Measurements from ENCODE around the gene PKDCC.

The PKDCC gene

DNA sequence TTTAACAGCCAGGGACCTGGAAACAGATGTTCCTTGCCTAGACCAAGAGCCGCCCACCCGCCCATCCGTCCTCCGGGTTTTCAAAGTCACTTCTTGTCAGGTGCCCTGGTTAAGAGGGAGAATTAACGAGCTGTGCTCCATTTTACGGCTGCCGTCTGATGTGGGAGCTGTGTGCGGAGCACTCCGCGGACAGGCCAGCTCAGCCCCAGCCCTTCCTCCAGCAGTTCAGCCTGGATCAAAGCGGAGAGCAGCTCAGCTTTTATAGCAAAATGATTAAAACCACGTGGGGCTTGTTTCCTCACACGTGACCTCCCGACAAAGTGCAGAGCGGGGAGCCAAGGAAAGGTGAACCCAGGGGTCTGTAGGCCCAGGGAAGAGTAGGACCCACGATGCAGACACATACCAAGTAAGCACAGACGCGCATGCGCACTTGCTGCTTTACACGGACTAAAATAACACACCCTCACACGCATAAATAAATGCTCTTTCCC lies 46.1 kb upstream of the PKDCC start:
- Histone ChIP-seq H3K79me1 (ENCODE audit: low read length) (peaks cover 3% of the 10 kb centered on the region), H2BK120ac (ENCODE audit: insufficient read depth, low read length, poor library complexity) (no peak overlapping the region), H4K8ac (ENCODE audit: low read depth, low read length) (no peak overlapping the region), H3K9me3 (ENCODE audit: insufficient read depth, low read depth, low read length) (peaks cover 2% of the 10 kb centered on the region), H3K4me3 (ENCODE audit: low read depth, low read length) (no peak overlapping the region), H3K14ac (ENCODE audit: low read length) (no peak overlapping the region), H3K27ac (ENCODE audit: low read depth, low read length) (no peak overlapping the region), H2BK12ac (ENCODE audit: low read length) (no peak overlapping the region), H3K4me2 (ENCODE audit: low read length) (no peak overlapping the region), H2BK5ac (ENCODE audit: low read depth, low read length, poor library complexity) (no peak overlapping the region), H3K4ac (ENCODE audit: low read depth, low read length) (no peak overlapping the region), H3K18ac (ENCODE audit: low read length) (no peak overlapping the region), H4K12ac (ENCODE audit: low read depth, low read length) (no peak overlapping the region), H2AFZ (ENCODE audit: insufficient read depth, low read length, poor library complexity) (no peak overlapping the region), H2AK5ac (ENCODE audit: low read length) (no peak overlapping the region), H3K36me3 (ENCODE audit: control insufficient read depth in 1 of 2, insufficient read depth in 2 of 2, low read length in 2 of 2) (peaks cover 0 to 2% of the 10 kb centered on the region in 2 experiments), H4K91ac (ENCODE audit: low read depth, low read length) (no peak overlapping the region), H3K9ac (ENCODE audit: low read length) (no peak overlapping the region), H3K23ac (ENCODE audit: low read length) (no peak overlapping the region), H3K79me2 (ENCODE audit: control insufficient read depth, insufficient read depth, low read length, poor library complexity) (no peaks in the 10 kb centered on the region), H3K27me3 (ENCODE audit: insufficient read depth, low read length) (no peaks in the 10 kb centered on the region), H3K4me1 (ENCODE audit: control insufficient read depth in 1 of 2, insufficient read depth in 2 of 2, low read length in 2 of 2) (peaks cover 5 to 10% of the 10 kb centered on the region in 2 experiments)
- no peak for DNase-seq
- whole genome bisulfite sequencing (ENCODE audit: extremely low coverage, insufficient coverage, insufficient read length) = no CpG with 5 or more reads among the region's 21 CpGs

DNA sequence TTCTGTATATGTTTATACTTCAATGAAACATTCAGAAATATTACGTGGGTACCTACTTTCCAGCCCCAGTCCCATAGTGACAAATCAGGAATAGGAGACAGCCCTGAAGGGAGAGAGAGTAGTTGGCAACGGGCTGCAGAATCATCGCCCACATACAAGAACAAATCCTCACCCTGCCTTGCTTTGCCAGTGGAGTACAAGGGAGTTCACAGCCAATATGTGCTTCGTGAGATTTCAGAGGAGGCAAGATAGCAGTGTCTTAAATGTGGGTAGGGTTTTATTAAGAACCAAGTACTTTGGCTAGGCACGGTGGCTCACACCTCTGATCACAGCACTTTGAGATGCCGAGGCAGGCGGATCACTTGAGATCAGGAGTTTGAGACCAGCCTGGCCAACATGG lies 40.3 kb upstream of the PKDCC start:
- peaks cover 2% of the 10 kb centered on the region for H3K9me3 ChIP-seq (ENCODE audit: insufficient read depth, low read depth, low read length)
- H3K4me3 ChIP-seq (ENCODE audit: low read depth, low read length) = no peak overlapping the region
- no peaks in the 10 kb centered on the region for H3K36me3 ChIP-seq (ENCODE audit: control insufficient read depth in 1 of 2, insufficient read depth in 2 of 2, low read length in 2 of 2)
- no peak overlapping the region for H2AK5ac ChIP-seq (ENCODE audit: low read length)
- H4K8ac ChIP-seq (ENCODE audit: low read depth, low read length) = no peak overlapping the region
- no peak overlapping the region for H3K4ac ChIP-seq (ENCODE audit: low read depth, low read length)
- H3K4me1 ChIP-seq (ENCODE audit: control insufficient read depth in 1 of 2, insufficient read depth in 2 of 2, low read length in 2 of 2) = peaks cover 14 to 23% of the 10 kb centered on the region in 2 experiments
- H3K9ac ChIP-seq (ENCODE audit: low read length) = no peak overlapping the region
- H3K18ac ChIP-seq (ENCODE audit: low read length) = no peak overlapping the region
- H2BK12ac ChIP-seq (ENCODE audit: low read length) = no peak overlapping the region
- H2BK5ac ChIP-seq (ENCODE audit: low read depth, low read length, poor library complexity) = no peak overlapping the region
- no peak overlapping the region for H3K14ac ChIP-seq (ENCODE audit: low read length)
- DNase-seq = no peak
- no peak overlapping the region for H3K23ac ChIP-seq (ENCODE audit: low read length)
- no peak overlapping the region for H2BK120ac ChIP-seq (ENCODE audit: insufficient read depth, low read length, poor library complexity)
- no CpG with 5 or more reads among the region's 7 CpGs for WGBS (ENCODE audit: extremely low coverage, insufficient coverage, insufficient read length)
- no peaks in the 10 kb centered on the region for H3K79me2 ChIP-seq (ENCODE audit: control insufficient read depth, insufficient read depth, low read length, poor library complexity)
- peaks cover 12% of the 10 kb centered on the region for H3K79me1 ChIP-seq (ENCODE audit: low read length)
- H3K4me2 ChIP-seq (ENCODE audit: low read length) = no peak overlapping the region
- no peak overlapping the region for H4K91ac ChIP-seq (ENCODE audit: low read depth, low read length)
- no peak overlapping the region for H3K27ac ChIP-seq (ENCODE audit: low read depth, low read length)
- H2AFZ ChIP-seq (ENCODE audit: insufficient read depth, low read length, poor library complexity) = no peak overlapping the region
- H4K12ac ChIP-seq (ENCODE audit: low read depth, low read length) = no peak overlapping the region
- no peaks in the 10 kb centered on the region for H3K27me3 ChIP-seq (ENCODE audit: insufficient read depth, low read length)

DNA sequence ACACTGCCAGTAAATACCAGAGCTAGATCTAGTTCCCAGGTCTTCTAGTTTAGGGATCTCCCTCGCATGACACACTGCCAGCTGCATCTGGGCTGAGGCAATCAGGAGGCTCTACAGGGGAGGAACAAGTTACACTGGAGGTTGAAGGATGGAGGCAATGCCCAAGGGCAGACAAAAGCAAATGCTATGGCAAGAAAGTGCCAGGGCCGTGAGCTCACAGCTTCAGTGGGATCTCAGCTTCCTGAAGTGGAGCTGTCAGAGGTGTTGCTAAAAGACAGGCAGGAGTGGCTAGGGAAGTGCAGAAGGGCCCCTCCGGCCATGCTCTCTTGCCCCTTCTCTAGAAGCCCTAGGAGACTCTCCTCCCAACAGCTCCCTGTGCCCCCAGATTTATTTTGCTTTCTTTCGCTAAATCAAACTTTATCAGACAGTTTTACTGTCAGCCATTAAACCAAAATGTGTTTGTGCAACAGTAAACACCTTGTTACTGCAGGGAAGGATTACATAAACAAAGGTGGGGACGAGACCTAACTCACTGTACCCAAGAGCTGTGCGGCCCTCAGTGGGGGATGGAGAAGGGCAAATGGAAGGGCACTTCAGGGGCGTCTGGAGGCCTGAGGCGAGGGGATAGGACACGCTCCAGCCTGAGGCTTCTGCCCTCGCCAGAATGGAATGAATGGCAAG lies 39.4 kb upstream of the PKDCC start:
- peaks cover 14 to 23% of the 10 kb centered on the region in 2 experiments for H3K4me1 ChIP-seq (ENCODE audit: control insufficient read depth in 1 of 2, insufficient read depth in 2 of 2, low read length in 2 of 2)
- no peak overlapping the region for H3K14ac ChIP-seq (ENCODE audit: low read length)
- peaks cover 12% of the 10 kb centered on the region for H3K79me1 ChIP-seq (ENCODE audit: low read length)
- no peak overlapping the region for H3K4ac ChIP-seq (ENCODE audit: low read depth, low read length)
- no peak overlapping the region for H3K9ac ChIP-seq (ENCODE audit: low read length)
- no peak overlapping the region for H2BK120ac ChIP-seq (ENCODE audit: insufficient read depth, low read length, poor library complexity)
- no peak overlapping the region for H3K18ac ChIP-seq (ENCODE audit: low read length)
- peak overlapping the region; percentile 87 for H2BK12ac ChIP-seq (ENCODE audit: low read length)
- H3K27me3 ChIP-seq (ENCODE audit: insufficient read depth, low read length) = no peaks in the 10 kb centered on the region
- peaks cover 2% of the 10 kb centered on the region for H3K9me3 ChIP-seq (ENCODE audit: insufficient read depth, low read depth, low read length)
- H3K27ac ChIP-seq (ENCODE audit: low read depth, low read length) = no peak overlapping the region
- no peak overlapping the region for H2BK5ac ChIP-seq (ENCODE audit: low read depth, low read length, poor library complexity)
- DNase-seq = peak; percentile 59 to 86
- H3K4me2 ChIP-seq (ENCODE audit: low read length) = no peak overlapping the region
- WGBS (ENCODE audit: extremely low coverage, insufficient coverage, insufficient read length) = no CpG with 5 or more reads among the region's 10 CpGs
- no peak overlapping the region for H2AK5ac ChIP-seq (ENCODE audit: low read length)
- no peak overlapping the region for H4K12ac ChIP-seq (ENCODE audit: low read depth, low read length)
- no peaks in the 10 kb centered on the region for H3K79me2 ChIP-seq (ENCODE audit: control insufficient read depth, insufficient read depth, low read length, poor library complexity)
- H3K36me3 ChIP-seq (ENCODE audit: control insufficient read depth in 1 of 2, insufficient read depth in 2 of 2, low read length in 2 of 2) = no peaks in the 10 kb centered on the region
- no peak overlapping the region for H3K23ac ChIP-seq (ENCODE audit: low read length)
- no peak overlapping the region for H3K4me3 ChIP-seq (ENCODE audit: low read depth, low read length)
- peak overlapping the region; percentile 21 for H4K91ac ChIP-seq (ENCODE audit: low read depth, low read length)
- no peak overlapping the region for H2AFZ ChIP-seq (ENCODE audit: insufficient read depth, low read length, poor library complexity)
- H4K8ac ChIP-seq (ENCODE audit: low read depth, low read length) = no peak overlapping the region

DNA sequence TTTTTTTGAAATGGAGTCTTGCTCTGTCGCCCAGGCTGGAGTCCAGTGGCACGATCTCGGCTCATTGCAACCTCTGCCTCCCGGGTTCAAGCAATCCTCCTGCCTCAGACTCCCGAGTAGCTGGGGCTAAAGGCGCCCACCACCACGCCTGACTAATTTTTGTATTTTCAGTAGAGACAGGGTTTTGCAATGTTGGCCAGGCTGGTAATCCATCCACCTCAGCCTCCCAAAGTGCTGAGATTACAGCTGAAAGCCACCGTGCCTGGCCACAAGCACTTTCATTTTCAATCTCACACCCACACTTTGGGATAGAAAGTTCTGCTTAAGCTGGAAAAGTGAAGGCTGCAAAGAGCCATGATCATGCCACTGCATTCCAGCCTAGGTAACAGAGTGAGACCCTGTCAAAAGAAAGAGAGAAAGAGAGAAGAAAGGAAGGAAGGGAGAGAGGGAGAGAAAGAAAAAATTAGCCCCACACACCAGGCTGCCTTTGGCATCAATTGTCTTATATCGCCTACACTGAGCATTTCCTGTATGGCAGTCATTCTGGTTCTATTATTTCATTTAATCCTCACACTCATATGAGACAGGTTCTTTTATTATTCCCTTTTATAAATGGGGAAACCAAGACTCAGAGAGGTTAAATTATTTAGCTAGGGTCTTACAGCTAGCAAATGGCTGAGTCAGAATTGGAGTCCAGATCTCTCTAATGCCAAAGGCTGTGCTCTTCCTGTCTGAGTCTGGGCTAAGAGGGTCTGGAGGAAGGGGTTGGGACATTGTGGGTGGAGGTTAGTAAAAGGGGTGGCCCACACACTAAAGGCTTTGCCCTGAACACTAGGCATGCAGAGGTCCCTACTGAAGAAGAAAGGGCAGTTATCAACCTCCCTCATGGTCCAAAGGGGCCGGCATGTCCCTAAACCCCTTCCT lies 37.9 kb upstream of the PKDCC start:
- peaks cover 12% of the 10 kb centered on the region for H3K79me1 ChIP-seq (ENCODE audit: low read length)
- H4K12ac ChIP-seq (ENCODE audit: low read depth, low read length) = no peak overlapping the region
- H3K23ac ChIP-seq (ENCODE audit: low read length) = no peak overlapping the region
- H3K36me3 ChIP-seq (ENCODE audit: control insufficient read depth in 1 of 2, insufficient read depth in 2 of 2, low read length in 2 of 2) = no peaks in the 10 kb centered on the region
- peak overlapping the region; percentile 26 for H2BK5ac ChIP-seq (ENCODE audit: low read depth, low read length, poor library complexity)
- H4K8ac ChIP-seq (ENCODE audit: low read depth, low read length) = peak overlapping the region; percentile 79
- H3K27me3 ChIP-seq (ENCODE audit: insufficient read depth, low read length) = no peaks in the 10 kb centered on the region
- peak overlapping the region; percentile 54 for H2BK12ac ChIP-seq (ENCODE audit: low read length)
- no peak overlapping the region for H3K4me2 ChIP-seq (ENCODE audit: low read length)
- no peaks in the 10 kb centered on the region for H3K79me2 ChIP-seq (ENCODE audit: control insufficient read depth, insufficient read depth, low read length, poor library complexity)
- H2AK5ac ChIP-seq (ENCODE audit: low read length) = peak overlapping the region; percentile 77
- peak overlapping the region; percentile 72 for H3K18ac ChIP-seq (ENCODE audit: low read length)
- H3K4ac ChIP-seq (ENCODE audit: low read depth, low read length) = no peak overlapping the region
- H2AFZ ChIP-seq (ENCODE audit: insufficient read depth, low read length, poor library complexity) = no peak overlapping the region
- no peak for DNase-seq
- H3K4me3 ChIP-seq (ENCODE audit: low read depth, low read length) = no peak overlapping the region
- H3K14ac ChIP-seq (ENCODE audit: low read length) = peak overlapping the region; percentile 77
- H2BK120ac ChIP-seq (ENCODE audit: insufficient read depth, low read length, poor library complexity) = peak overlapping the region; percentile 85
- H3K9ac ChIP-seq (ENCODE audit: low read length) = no peak overlapping the region
- peaks cover 14 to 23% of the 10 kb centered on the region in 2 experiments for H3K4me1 ChIP-seq (ENCODE audit: control insufficient read depth in 1 of 2, insufficient read depth in 2 of 2, low read length in 2 of 2)
- H3K9me3 ChIP-seq (ENCODE audit: insufficient read depth, low read depth, low read length) = no peaks in the 10 kb centered on the region
- no CpG with 5 or more reads among the region's 10 CpGs for WGBS (ENCODE audit: extremely low coverage, insufficient coverage, insufficient read length)
- peak overlapping the region; percentile 78 for H4K91ac ChIP-seq (ENCODE audit: low read depth, low read length)
- no peak overlapping the region for H3K27ac ChIP-seq (ENCODE audit: low read depth, low read length)

Data from trophoblast cell (in vitro differentiated cells and primary cell).